Keratinocyte (primary cell): ENCODE data around the gene PRR16. TPM values are rescaled to one million over a fixed set of nuclear protein-coding genes. Genes with fewer than 3 reads are reported as not detected.

Experiments
- DNase-seq: peaks from one replicate; pipeline ENCODE4 v3.0.0-alpha.2; 2011; ENCODE audit warnings: low read depth, missing footprints, low spot score
- FAIRE-seq: peaks from 2 replicates; lab custom pipeline; 2011; peaks lifted over from hg19 to GRCh38; lab: Jason Lieb, UNC
- H2AFZ ChIP-seq: 2 replicates; pipeline ENCODE4 v1.6.0; 2012; ENCODE audit warnings: low read length, control low read depth, inconsistent platforms; ENCODE audit not compliant: control insufficient read depth
- H3K27ac ChIP-seq: 2 replicates; pipeline ENCODE4 v1.5.1; 2011; ENCODE audit warnings: low read length; ENCODE audit not compliant: control insufficient read depth, insufficient read depth
- H3K27me3 ChIP-seq: 3 replicates; pipeline ENCODE4 v1.6.0; 2011; ENCODE audit warnings: low read length; ENCODE audit not compliant: control insufficient read depth, insufficient read depth; ENCODE audit errors: extremely low read depth
- H3K36me3 ChIP-seq, 2 experiments: 2 replicates in 1 of 2; 3 replicates in 1 of 2; pipeline ENCODE4 v1.5.1; 2011; ENCODE audit warnings: low read length in 2 of 2, mild to moderate bottlenecking in 1 of 2; ENCODE audit not compliant: control insufficient read depth in 2 of 2, insufficient read depth in 2 of 2; ENCODE audit errors: extremely low read depth in 1 of 2
- H3K4me1 ChIP-seq: 3 replicates; pipeline ENCODE4 v1.5.1; 2011; ENCODE audit warnings: low read length; ENCODE audit not compliant: control insufficient read depth, insufficient read depth; ENCODE audit errors: extremely low read depth
- H3K4me2 ChIP-seq: 3 replicates; pipeline ENCODE4 v1.6.0; 2011; ENCODE audit warnings: low read depth, low read length; ENCODE audit not compliant: control insufficient read depth, insufficient read depth; ENCODE audit errors: extremely low read depth
- H3K4me3 ChIP-seq, 3 experiments: fragments of 200-600 bp in 1 of 3; sonication (generic) in 1 of 3; 2 replicates in 2 of 3; 3 replicates in 1 of 3; pipeline ENCODE4 v1.5.1; 2011 to 2016; ENCODE audit warnings: low read length in 3 of 3, mild to moderate bottlenecking in 3 of 3, control low read depth in 2 of 3, inconsistent platforms in 1 of 3, low read depth in 1 of 3, mixed read lengths in 1 of 3, mixed run types in 1 of 3, moderate library complexity in 1 of 3; ENCODE audit not compliant: control insufficient read depth in 2 of 3, insufficient read depth in 2 of 3; ENCODE audit errors: extremely low read depth in 1 of 3
- H3K79me2 ChIP-seq: 2 replicates; pipeline ENCODE4 v1.6.0; 2012; ENCODE audit warnings: low read length; ENCODE audit not compliant: control insufficient read depth, insufficient read depth
- H3K9ac ChIP-seq: 3 replicates; pipeline ENCODE4 v1.6.0; 2011; ENCODE audit warnings: low read length; ENCODE audit not compliant: control insufficient read depth, insufficient read depth; ENCODE audit errors: extremely low read depth
- H3K9me1 ChIP-seq: 3 replicates; pipeline ENCODE4 v1.6.0; 2011; ENCODE audit warnings: low read length; ENCODE audit not compliant: control insufficient read depth, insufficient read depth; ENCODE audit errors: extremely low read depth
- H3K9me3 ChIP-seq: 2 replicates; pipeline ENCODE4 v1.5.1; 2012; ENCODE audit warnings: low read depth, low read length; ENCODE audit not compliant: control insufficient read depth
- H4K20me1 ChIP-seq: 3 replicates; pipeline ENCODE4 v1.6.0; 2011; ENCODE audit warnings: low read length; ENCODE audit not compliant: control insufficient read depth, insufficient read depth; ENCODE audit errors: extremely low read depth
- CTCF ChIP-seq, 3 experiments: IDR thresholded peaks in 1 of 3; conservative IDR thresholded peaks in 1 of 3; optimal IDR thresholded peaks in 1 of 3; 2 replicates in 2 of 3; 3 replicates in 1 of 3; pipeline versions ENCODE3 to v1.5.1; 2011; ENCODE audit warnings: low read length in 3 of 3, mild to moderate bottlenecking in 3 of 3, moderate library complexity in 2 of 3, control low read depth in 1 of 3, inconsistent platforms in 1 of 3; ENCODE audit not compliant: insufficient read depth in 2 of 3; ENCODE audit errors: extremely low read depth in 1 of 3
- EZH2 ChIP-seq: IDR thresholded peaks from one replicate; pipeline ENCODE4 v1.6.1; 2012; ENCODE audit warnings: inconsistent platforms, mild to moderate bottlenecking, low read length, moderate library complexity
- dilution Hi-C: fragments of 300-500 bp; cut with MboI; formaldehyde crosslinking; loops from one replicate; pipeline ENCODE4 v1.7.0; 2020; ENCODE audit warnings: low sequenced_read_pairs; ENCODE audit not compliant: extremely low pct_ligation_motif_present
- polyA plus RNA-seq, 5 experiments: library from polyadenylated mRNA; depleted of rRNA in 3 of 5; stranded (reverse) in 3 of 5; stranded (forward) in 1 of 5; unstranded in 1 of 5; fragments of >200 nt; gene quantifications; 1 replicate in 1 of 5; 2 replicates in 3 of 5; 3 replicates in 1 of 5; pipeline versions ENCODE4 v1.2.1 to v1.2.3, GENCODE V29; 2011 to 2012; ENCODE audit warnings: missing spikeins in 2 of 5, low read depth in 1 of 5, low replicate concordance in 1 of 5

The PRR16 gene
- polyA plus RNA-seq, 1 donor (not counting 4 experiments of a cell fraction or from before 2014, with no cell fraction given): 0.05 TPM

- TF ChIP-seq CTCF (optimal IDR thresholded peaks at IDR 0.05 in 1 of 3, IDR thresholded peaks at IDR 0.05 in 1 of 3, conservative IDR thresholded peaks at IDR 0.05 in 1 of 3; ENCODE audit: extremely low read depth in 1 of 3, insufficient read depth in 2 of 3, low read length in 3 of 3): no peak
- TF ChIP-seq EZH2: no peak
- FAIRE-seq (no peak), DNase-seq (no peak)
- no peak overlapping the region for H3K27ac ChIP-seq
- no peaks in the 10 kb centered on the region for H3K79me2 ChIP-seq
- H3K4me3 ChIP-seq: no peak overlapping the region
- H3K9me1 ChIP-seq: no peaks in the 10 kb centered on the region
- no peaks in the 10 kb centered on the region for H4K20me1 ChIP-seq
- no peaks in the 10 kb centered on the region for H3K27me3 ChIP-seq
- H3K9ac ChIP-seq: no peak overlapping the region
- no peak overlapping the region for H3K4me2 ChIP-seq
- H3K36me3 ChIP-seq: no peaks in the 10 kb centered on the region
- H3K9me3 ChIP-seq: no peaks in the 10 kb centered on the region
- no peaks in the 10 kb centered on the region for H3K4me1 ChIP-seq
- dilution Hi-C loops: no loop called here
- no peak overlapping the region for H2AFZ ChIP-seq
These were observed 7.9 kb downstream of the PRR16 start for GRCh38 chr5:120471971-120472370.

GRCh38 chr5:120472911-120473310 lies 8.8 kb downstream of the PRR16 start:
- Histone ChIP-seq H3K79me2 (no peaks in the 10 kb centered on the region), H3K4me3 (no peak overlapping the region), H4K20me1 (no peaks in the 10 kb centered on the region), H3K9me1 (no peaks in the 10 kb centered on the region), H3K4me1 (no peaks in the 10 kb centered on the region), H3K36me3 (no peaks in the 10 kb centered on the region), H3K4me2 (no peak overlapping the region), H3K9me3 (no peaks in the 10 kb centered on the region), H3K27me3 (no peaks in the 10 kb centered on the region), H2AFZ (no peak overlapping the region), H3K27ac (no peak overlapping the region), H3K9ac (no peak overlapping the region)
- no peak for FAIRE-seq
- no peak for TF ChIP-seq CTCF (optimal IDR thresholded peaks at IDR 0.05 in 1 of 3, IDR thresholded peaks at IDR 0.05 in 1 of 3, conservative IDR thresholded peaks at IDR 0.05 in 1 of 3; ENCODE audit: extremely low read depth in 1 of 3, insufficient read depth in 2 of 3, low read length in 3 of 3)
- no peak for TF ChIP-seq EZH2
- no peak for DNase-seq
- dilution Hi-C loops: no loop called here
